ENCODE results near the gene TMEM271.

Gene TMEM271, protein sequence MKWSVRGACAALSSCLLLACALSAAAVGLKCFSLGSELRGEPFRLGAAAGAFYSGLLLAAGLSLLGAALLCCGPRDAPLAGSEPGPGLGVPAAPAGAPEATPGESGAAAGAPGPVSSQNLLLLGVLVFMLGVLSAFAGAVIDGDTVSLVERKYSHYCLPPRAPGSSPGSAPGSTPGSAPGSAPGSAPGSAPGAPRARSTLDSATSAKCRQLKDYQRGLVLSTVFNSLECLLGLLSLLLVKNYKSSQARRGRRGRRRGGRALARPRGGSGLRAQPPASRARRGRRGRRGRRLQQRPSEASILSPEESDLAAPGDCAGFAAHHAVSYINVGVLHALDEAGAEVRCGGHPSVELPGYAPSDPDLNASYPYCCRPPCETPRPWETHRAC

DNA sequence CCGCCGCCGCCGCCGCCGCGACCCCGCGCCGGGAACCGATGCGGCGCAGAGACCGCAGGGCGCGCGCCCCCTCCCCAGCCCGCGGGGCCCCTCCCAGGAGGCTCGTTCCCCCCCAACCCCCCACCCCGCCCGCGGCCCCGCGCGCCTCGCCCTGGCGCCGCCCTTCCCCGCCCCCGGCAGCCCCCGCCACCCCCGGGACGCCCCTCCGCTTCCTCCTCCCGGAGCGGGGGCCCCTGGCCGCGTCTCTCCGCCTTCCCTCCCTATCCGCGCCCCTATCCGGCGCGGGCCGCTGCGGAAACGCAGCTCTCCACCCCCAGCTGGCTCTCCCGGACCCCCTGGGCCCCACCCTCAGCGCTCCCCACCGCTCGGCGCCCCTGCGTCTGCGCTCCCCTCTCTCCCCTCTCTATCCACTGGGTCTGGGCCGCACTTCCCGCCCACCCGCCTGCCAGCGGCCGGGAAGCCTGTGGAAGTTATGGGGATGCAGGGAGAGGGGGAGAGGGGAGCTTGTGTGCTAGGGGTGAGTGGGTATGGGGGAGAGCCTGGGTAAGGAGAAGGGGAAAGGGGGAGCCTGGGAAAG, at the start of gene TMEM271:
Gene TMEM271 (minus strand): TSS at position 51 of the 577 bp plus-strand sequence. CDS start 233 bp downstream, outside the sequence.
- no peak for DNase-seq

DNA sequence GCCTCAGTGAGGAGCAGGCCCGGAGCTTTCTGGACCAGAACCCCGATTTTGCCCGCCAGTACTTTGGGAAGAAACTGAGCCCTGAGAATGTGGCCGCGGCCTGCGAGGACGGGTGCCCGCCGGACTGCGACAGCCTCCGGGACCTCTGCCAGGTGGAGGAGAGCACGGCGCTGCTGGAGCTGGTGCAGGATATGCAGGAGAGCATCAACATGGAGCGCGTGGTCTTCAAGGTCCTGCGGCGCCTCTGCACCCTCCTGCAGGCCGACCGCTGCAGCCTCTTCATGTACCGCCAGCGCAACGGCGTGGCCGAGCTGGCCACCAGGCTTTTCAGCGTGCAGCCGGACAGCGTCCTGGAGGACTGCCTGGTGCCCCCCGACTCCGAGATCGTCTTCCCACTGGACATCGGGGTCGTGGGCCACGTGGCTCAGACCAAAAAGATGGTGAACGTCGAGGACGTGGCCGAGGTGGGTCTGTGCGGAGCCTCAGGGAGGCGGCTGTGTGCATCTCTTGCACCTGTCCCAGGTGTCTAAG, 49.6 kb upstream of the TMEM271 start:
- no peak for DNase-seq

DNA sequence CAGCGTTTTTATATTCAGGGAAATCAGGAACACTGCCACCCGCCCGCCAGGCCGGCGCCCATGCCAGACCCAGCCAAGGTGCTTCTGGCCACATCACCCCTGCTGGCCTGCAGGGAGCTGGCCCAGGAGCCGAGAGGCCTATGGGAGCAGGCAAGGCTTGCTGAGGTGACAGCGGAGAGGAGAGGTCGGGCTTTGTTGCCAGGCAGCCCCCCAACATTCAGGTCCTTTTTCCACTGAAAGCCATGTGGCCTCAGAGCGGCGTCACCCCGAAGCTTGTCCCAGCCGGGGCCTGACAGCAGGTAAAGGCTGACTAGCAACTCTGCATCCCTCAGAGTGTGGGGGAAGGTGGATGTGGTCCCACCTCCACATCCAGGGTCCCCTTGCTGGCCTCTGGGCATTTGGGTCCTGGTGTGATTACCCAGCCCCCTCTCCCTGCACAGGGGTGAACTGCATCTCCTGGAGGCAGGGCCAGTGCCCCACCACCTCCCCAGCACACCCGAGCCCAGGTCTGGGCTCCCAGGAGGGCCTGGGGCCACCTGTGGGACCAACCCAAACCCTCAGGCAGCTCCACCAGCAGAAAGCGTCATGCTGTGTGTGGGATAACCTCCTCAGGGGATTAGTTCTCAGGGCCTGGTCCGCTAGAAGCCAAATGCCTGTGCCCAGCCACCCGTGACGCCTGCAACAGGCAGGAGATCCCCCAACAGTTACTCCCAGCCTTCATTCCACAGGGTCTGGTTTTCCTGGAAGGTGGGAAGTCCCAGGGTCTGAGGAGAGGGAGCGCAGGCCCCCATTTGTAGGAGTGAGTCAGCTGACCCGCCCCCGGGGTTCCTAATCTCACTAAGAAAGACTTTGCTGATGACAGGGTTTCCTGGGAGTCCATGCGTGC, 48.9 kb upstream of the TMEM271 start, which contains the start of gene PDE6B:
Gene PDE6B (plus strand): TSS at position 869 of the 886 bp plus-strand sequence. CDS start 54 bp downstream, outside the sequence.
- DNase-seq, result no peak

DNA sequence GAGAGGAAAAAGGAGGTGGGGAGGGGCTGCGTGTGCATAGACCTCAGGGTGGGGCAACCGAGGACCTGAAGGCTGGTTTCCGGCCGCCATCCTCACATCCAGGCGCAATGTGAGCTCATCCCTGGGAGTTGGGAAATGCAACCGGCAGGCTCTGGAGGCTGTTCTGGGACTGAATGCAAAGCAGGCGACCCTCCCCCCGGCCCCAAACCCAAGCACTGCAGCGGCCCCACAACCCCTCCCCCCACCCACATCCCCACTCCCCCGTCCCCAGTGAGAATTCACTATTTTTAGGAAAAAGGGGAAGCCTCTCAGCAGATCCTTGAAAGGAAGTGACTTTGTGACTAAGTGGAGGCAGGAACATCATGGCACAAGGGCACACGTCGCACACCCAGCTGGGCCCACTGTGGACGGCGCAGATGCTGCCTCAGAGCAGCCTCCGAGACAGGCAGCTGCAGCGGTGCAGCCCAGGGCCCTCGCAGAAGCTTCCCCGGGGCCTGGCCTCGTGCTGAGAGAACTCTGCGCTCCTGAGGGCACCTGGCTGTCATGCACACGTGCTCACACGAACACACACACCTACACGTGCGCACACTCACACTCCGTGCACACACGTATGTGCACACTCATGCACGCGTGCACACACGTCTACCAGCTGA, 47.9 kb upstream of the TMEM271 start:
- DNase-seq, result no peak

DNA sequence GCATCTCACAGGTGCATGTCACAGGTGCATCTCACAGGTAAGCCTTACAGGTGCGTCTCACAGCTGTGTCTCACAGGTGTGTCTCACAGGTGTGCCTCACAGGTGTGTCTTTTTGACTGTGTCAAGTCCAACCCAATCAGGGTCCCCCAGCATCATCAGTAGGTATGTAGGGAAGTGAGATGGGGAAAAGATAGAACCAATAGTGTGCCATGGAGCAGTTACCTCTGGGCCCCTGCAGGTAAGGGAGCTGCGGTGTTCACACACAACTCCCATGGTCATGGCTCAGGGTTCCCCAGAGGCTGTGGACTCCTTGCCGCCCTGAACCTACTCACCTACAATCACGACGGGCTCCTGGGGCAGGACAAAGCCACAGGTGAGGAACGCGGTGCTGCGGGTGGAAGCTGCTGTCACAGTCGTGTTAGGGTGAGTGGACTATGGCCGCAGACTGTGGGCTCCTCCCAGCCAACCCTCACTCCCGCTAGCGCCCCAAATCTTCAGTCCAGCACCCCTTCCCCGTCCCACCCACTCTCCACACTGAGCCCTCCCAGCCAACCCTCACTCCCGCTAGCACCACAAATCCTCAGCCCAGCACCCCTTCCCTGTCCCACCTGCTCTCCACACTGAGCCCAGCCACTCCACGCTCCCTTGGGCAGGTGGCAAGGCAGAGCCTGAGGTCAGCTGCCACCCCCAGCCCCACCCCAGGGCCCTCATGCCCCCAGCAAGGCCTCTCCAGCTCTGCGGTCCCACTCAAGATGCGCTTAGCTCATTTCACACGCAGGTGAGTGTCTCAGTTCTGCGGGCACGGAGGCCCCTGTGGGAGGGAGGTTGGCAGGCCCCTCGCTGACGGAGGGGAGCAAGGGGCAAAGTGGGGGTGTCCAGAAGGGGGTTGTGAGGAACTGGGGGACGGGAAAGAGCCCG, 47.2 kb upstream of the TMEM271 start:
- DNase-seq, result no peak

DNA sequence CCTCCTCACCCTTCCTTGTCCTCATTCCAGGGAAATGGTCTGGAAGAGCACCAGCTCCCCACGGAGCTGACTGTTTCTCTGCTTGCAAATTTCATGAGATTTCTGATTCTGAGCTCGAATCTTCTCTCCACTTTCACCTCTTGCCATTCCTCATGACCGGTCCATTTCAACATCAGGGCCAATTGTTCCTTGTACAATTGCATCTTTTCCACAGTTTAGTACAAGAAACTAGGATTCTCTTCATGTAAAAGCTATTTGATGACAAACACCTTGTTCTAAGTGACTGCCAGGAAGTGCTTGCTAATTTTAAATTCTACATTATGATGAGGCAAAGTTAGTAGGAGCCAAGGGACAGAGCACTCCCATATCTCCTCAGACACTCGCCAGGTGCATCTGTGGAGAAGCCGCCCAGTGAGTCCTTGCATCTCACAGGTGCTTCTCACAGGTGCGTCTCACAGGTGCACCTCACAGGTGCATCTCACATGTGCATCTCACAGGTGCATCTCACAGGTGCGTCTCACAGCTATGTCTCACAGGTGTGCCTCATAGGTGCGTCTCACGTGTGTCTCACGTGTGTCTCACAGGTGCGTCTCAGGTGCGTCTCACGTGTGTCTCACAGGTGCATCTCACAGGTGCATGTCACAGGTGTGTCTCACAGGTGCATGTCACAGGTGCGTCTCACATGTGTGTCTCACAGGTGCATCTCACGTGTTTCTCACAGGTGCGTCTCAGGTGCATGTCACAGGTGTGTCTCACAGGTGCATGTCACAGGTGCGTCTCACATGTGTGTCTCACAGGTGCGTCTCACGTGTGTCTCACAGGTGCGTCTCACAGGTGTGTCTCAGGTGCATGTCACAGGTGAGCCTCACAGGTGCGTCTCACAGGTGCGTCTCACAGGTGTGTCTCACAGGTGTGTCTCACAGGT, 46.2 kb upstream of the TMEM271 start:
- DNase-seq, result no peak

DNA sequence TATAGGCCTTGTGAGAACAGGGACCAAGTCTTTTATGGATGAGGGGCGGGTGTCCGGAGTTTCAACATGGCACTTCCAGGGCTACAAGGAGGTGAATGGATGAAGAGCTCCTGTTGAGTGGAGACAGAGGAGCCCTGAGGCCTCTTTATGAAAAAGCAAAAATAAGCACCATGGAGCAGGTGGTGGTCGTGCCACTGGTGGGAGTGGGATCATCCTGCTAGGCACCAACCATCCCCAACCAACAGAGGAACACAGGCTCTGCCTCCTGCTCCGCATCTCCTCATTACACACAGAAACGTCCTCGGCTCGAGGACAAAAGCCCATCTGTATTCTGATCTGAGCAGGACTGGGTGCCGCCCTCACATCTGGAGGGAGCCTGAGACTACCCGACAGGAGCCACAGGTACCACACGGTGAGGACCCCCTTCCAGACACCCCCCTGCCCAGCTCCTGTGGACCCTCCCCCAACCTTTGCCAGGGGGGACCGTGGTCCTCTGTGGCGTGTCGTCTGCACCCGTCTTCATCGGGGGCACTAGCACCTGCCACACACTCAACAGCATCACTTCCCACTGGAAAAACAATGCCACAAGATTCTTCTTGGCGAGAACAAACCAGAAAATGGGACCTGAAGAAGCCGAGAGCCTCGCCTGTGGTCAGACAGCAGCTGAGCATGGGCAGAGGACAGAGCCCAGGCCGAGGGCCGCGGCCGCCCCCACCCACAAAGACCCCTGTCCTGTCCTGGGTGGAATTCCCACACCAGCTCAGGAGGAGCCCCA, 45.4 kb upstream of the TMEM271 start:
- no peak for DNase-seq

DNA sequence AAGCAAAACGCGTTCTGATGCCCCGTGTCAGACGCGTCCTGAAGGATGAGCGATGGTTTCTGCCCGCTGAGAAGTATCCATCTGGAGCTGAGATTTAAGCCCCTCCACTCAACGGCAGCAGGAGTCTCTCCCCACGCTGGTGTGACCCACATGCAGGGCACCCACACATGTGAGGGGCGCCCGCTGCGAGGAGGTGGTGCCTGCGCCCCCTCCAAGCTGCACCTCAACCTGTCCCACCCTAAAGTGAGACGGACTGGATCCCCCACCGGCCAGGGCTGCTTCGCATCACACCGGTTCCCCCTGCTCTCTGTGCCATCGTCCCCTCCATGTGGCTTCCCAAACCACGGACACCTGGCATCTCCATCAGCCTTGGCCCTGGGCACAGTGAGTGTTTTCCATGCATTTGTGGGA, 44.8 kb upstream of the TMEM271 start:
- DNase-seq, result no peak

DNA sequence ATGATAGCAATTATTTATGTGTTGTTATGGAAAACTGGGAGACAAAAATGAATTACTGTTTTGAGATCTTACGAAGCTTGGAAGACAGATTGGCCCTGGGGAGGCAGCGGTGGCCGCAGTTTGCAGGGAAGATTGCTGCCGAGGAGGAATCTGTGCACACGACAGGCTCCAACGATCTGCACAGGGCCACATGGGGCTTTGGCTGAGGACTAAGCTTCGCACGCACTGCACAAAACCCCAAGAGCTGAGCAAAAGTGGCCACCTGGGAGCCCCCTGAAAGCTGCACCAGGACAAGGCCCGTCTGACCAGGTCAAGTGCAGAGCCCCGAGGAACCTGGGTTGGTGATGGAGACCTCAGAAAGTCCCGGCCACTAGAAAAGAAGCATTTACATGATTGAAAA, 44.1 kb upstream of the TMEM271 start:
- DNase-seq, result no peak

DNA sequence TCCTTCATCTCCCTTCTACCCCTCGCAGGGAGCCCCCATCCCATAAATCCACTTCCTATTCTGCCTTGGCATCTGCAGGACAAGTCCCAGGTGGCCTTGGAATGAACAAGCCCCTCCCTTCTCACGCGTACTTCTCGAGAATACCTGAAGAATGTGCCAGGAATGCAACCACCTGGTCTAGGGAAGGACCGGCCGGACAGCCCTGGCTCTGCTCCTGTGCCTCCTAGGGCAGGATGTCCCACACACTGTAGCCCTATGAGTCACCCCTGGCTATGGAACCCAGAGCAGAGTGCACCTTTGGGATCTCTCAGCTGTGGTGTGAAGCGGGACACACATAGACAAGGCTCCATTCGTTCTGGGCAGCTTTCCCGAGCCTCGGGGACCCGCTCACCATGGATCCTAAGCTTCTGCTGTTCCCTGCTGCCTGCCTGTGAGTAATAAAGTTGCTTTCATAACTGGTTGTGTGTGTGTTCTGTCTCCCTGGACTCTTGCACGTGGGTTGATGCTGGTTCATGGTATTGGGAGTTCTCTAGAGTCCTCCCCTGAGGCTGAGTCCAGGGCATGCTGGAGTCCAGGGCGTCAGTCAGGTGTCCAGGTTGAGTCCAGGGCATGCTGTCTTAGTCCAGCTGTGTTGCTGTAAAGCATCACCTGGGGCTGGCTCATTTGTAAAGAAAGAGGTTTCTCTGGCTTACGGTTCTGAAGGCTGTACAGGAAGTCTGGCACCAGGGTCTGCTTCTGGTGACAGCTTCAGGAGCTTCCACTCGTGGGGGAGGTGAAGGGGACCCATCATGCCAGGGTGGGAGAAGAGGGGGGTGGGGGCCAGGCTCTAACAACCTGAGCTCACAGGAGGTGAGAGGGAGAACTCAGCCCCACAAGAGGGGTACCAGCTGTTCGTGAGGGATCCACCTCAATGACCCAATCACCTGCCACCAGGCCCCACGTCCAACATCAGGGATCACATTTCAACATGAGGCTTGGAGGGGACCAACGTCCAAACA, 41.8 kb upstream of the TMEM271 start:
- DNase-seq, result no peak

DNA sequence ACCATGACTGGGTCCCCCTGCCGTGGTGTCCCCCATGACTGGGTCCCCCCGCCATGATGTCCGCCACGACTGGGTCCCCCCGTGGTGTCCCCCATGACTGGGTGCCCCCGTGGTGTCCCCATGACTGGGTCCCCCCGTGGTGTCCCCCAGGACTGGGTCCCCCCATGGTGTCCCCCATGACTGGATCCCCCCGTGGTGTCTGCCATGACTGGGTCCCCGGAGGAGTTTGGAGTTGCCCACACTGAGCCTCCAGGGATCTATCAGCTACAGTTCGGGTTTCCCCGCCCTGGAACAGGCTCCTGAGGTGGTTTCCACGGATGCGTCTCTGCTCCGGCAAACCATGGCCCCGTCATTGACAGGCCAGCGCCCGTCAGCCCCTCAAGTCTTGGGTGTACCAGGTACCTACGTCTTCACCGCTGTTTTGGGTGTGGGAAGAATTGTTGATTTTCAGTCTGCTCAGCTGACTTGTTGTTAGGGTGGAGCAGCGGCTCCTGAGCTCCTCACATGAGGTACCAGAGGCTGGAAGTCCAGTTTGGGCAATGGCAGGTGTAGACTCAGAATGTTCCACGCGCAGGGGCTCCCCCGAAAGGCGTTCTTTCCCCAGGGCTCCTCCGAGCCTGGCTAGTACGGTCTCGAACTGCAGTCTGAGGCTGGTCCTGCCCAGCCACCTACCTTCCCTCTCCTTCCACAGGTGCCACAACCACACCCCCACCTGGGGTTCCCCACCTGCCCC, 41.0 kb upstream of the TMEM271 start:
- DNase-seq, result no peak

DNA sequence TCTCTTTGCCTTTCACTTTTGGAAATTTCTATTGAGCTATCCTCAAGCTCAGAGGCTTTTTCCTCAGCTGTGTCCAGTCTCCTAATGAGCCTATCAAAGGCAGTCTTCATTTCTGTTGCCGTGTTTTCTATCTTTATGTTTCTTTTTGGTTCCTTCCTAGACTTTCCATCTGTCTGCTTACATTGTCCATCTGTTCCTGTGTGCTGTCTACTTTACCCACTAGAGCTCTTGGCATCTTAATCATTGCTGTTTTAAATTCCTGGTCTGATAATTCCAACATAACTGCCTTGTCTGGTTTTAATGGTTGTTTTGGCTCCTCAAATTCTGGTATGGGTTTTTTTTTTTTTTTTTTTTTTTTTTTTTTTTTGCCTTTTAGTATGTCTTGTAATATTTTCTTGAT, 40.0 kb upstream of the TMEM271 start:
- no peak for DNase-seq

DNA sequence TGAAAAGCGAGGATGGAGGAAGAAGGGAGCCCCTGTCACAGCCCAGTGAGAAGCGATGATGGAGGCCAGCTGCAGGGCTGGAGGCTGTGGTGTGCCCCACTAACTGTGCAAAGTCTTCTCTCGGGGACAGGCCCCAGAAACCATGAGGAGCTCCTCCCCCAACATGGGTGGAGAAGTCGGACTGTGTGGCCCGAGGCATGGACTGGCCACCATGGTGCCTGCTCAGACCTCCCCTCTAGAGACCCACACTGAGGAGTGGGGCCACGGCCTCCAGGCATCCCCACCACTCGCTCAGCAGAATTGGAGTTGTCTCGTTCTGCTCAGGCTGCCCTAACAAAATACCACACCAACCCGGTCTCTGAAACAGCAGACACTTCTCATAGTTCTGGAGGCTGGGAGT, 37.0 kb upstream of the TMEM271 start:
- no peak for DNase-seq

DNA sequence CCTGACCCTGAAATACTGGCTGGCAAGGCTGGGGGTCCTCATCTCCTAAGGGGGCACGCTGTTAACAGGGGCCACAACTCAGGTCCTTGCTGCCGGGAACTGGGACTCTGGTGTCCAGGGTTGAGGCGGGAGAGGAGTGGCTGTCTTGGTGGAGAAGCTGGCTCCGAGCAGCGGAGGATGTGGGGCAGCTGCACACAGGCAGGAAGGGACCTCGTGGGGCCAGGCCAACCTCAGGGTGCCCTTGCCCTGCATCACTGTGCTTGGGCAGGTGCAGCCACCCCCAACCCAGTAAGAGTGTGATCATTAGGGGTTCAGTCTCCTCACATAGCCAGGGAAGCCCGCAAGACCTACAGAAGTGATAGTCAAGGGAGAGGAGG, 36.6 kb upstream of the TMEM271 start:
- no peak for DNase-seq

DNA sequence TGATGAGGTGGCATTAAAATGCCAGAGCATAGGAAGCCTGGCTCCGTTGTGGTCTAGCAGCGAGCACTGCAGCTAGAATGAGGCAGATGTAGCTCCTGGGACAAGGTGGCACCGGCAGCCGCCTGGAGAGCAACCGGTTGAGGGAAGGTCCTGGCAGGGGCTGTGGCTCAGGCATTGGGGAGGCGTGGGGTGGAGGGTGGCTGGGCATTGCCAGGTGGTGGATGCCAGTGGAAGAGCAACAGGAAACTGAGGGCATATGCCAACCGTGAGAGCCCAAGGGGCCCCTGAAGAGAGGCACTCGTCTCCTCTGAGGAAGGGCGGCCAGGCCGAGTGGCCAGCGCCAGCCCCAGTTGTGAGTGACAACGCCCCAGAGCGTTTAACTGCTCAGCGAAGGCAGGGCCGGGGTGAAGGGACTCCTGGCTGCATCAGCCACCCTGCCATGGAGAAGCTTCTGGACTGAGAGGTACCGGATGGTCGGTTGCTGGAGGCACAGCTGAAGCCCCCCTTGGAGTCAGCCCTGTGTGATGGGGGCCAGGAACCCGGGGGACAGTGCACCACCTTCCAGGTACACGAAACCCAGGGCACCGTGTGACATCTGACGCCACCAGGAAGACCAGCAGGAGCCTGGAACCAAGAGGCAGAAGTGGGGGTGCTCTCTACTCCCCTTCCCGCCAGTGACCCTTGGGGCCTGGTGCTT, 36.1 kb upstream of the TMEM271 start:
- no peak for DNase-seq

DNA sequence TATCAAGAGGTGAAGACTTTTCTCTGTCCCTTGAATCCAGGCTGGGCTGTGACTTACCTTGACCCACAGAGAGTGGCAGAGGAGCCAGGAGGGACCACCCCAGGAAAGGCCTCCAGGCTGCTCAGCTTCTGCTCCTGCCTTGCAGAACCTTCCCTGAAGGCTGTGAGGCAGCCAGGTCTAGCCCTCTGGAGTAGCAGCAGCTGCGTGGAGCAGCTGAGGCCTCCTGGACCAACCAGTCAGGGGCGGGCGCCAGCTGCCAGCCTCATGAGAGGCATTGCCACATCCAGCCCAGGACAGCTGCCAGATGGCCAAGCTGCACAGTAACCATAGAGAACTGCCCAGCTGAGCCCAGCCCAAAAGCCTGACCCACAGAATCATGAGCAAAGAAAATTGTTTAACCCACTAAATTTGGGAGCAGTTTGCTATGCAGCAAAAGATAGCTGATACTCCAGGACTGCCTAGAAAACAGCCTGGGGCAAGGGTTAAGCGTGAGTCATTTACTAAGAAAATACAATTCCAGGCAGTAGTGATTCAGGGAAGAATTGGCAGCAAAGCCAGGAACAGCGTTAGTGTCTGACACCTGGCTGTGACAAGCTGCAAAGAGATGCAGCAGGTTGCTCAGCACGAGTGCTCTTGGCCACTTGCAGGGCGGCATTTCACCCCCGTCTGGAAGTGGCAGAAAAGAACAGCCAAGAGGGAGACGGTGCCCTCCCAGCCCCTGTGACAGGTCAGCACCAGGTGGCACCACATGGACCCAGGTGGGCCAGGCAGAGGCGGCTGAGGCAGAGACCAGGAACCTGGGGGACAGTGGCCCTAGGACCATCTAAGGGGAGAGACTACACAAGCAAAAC, 34.5 kb upstream of the TMEM271 start:
- DNase-seq, result no peak
